NCI-H187 (cell line): ENCODE results near the gene CDKAL1.

ENCODE experiments used
- DNase-seq, 2 experiments: peaks; one replicate each; lab custom pipeline; 2025; lab: John Stamatoyannopoulos, UW

The CDKAL1 gene

DNA sequence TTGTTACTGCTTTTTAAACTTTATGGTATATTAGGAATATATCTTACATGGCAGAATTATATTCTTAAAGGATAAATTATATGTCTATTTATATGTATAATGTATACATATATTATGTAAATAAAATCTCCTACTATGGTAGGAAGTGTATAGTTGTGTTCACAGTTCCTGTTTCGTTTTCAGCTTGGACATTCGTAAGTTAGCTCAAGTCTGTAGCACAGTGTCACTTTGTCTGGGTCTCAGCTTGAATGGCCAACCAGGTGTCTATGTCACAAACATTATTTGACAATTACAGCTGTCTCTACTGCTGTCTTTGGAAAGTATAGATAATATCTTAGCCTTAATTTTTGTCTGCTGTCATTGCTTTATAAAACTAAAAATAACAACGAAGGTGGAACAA lies 303.9 kb downstream of the CDKAL1 start:
- DNase-seq: no peak

DNA sequence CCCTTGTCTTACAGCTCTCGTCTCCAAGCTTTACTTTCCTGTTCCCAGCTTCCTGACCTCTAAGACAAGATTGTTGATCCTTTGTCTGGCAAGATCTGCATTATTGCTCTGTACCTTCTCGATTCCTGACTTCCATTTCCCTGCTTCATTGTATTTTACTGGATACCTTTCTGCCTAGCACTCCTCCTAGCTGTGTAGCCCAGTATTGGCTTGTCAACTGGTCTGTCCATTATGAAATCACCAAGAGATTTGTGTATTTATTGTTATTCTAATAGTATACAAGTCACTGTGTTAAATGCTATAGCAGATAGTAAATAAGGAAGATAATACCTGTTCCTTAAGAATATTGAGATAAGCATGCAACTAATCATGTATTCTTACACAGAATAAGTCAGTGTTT lies 305.4 kb downstream of the CDKAL1 start:
- DNase-seq: no peak

GRCh38 chr6:20840675-20841074 lies 306.4 kb downstream of the CDKAL1 start:
- DNase-seq: no peak

DNA sequence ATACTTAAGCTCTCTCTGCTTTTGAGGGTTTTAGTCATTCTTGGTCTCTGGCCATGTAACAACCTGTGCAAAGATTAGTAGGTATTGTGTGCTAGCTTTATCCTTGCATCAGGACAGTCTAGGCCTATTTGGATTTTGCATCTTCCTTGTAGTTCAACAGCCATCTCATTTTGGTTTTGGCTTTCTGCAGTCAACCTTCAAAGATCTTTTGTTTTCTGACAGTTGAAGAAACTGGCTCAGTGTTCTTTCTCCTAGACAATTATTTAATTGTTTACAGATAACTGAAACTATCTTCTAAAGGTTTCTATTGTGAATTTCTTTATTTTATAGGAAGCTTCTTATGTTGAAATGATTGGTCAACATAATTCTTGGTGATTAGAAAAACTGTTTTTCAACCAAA lies 307.5 kb downstream of the CDKAL1 start:
- DNase-seq: no peak

DNA sequence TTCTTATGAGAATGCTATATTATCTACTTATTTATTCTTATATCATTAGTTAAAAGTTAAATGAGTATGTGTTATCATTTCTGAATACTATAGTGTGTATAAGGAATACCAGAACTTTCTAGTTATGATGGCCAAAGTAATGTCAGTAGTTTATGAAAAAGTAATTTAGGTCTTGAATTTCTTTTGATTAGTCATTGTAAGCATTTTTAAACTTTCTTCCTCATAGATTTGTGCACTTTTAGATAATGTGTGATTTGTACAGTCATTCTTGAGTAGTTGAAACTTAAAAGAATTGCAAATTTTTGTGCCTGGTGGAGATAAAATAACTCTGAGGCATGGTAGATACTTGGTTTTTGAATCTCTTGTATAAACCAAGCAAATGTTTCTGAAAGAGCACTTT lies 311.3 kb downstream of the CDKAL1 start:
- DNase-seq: no peak

- no peak for DNase-seq
Measured at GRCh38 chr6:20846602-20847028, 312.4 kb downstream of the CDKAL1 start.

GRCh38 chr6:20847904-20848303 lies 313.6 kb downstream of the CDKAL1 start:
- no peak for DNase-seq

DNA sequence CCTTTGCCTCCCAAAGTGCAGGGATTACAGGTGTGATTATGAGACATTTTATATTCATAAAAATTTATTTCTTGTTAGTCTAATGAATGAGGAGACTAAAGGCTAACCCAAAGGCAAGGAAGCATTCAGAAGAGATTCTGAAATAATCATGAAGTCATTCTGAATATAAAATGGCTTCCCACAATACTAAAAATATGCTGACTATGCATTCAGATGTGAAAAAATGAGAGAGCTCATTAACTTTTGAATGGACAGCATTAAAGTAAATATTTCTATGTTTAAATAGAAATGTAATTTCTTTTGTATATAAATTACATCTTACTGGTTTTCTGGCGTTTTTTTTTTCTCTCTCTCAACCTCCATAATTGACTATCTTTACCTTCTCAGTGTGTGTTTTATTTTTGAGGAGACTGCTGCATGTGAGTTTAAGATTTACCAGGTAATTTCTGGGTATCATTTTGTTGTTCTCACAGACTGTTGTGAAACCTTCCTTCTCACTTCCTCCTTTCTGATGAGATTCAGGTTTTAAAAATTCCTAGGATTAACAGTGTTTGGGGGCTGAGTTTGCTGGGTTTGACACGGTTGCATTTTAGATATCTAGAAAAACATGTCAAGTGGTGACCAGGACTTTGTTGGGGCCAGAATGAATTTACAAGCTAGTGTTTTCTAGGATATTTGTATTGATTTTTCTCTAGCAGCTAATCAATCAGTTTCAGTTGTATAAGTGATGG lies 316.6 kb downstream of the CDKAL1 start:
- no peak for DNase-seq

GRCh38 chr6:20851795-20852194 lies 317.5 kb downstream of the CDKAL1 start:
- no peak for DNase-seq

GRCh38 chr6:20853828-20854227 lies 319.6 kb downstream of the CDKAL1 start:
- no peak for DNase-seq

GRCh38 chr6:20856681-20857288 lies 322.5 kb downstream of the CDKAL1 start:
- DNase-seq: no peak

DNA sequence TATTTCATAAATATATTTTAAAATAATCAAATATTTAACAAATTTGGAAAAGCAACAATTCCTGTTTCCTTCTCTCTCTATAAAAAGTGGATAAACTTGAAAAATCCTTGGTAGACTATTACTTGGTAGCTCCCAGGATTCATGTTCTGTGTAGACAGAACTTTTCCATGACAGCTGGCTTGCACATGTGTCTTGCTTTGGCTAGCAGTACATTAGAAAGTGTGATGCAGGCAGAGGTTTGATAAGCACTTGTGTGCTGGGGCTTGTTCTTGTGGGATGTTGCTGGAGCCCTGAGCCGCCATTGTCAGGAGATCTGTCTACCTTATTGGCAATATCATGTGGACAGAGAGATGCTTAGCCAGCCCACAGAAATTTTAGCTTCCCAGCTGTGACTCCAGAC lies 327.2 kb downstream of the CDKAL1 start:
- DNase-seq: no peak

- no peak for DNase-seq
Measured at GRCh38 chr6:20866036-20866435, 331.8 kb downstream of the CDKAL1 start.

DNA sequence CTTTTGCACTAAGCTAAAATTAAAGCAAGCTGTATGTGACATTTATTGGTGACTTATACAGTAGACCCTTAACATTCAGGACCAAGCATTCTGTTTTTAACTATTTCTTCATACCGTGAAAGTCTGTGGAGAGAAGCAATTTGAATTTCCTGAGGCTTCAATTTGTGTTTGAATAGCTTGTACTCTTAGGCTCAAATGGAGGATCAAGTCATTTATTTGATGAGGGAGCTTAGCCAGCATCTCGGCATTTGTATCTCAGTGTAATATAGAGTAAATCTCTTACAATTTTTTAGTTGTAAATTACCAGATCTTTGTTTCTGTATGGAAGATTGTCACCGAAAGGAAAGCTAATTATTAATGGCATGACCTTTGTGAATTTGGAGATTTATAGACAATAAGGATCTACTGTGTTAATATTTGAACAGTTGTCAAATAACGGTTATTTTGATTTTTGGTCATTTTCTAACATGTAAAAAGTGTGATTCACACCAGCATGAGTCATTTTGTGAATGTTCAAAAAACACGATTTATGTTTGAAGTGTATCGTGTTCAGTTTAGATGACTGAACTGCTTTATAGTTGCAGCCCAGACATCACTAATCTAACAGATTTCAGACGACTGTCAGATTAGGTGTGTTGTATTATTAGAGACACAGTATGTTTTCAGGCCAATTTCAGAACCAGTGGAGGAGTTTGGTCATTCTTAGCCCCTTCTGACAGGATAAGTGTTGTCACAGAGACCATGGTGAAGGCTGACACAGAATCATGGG lies 332.9 kb downstream of the CDKAL1 start:
- no peak for DNase-seq

DNA sequence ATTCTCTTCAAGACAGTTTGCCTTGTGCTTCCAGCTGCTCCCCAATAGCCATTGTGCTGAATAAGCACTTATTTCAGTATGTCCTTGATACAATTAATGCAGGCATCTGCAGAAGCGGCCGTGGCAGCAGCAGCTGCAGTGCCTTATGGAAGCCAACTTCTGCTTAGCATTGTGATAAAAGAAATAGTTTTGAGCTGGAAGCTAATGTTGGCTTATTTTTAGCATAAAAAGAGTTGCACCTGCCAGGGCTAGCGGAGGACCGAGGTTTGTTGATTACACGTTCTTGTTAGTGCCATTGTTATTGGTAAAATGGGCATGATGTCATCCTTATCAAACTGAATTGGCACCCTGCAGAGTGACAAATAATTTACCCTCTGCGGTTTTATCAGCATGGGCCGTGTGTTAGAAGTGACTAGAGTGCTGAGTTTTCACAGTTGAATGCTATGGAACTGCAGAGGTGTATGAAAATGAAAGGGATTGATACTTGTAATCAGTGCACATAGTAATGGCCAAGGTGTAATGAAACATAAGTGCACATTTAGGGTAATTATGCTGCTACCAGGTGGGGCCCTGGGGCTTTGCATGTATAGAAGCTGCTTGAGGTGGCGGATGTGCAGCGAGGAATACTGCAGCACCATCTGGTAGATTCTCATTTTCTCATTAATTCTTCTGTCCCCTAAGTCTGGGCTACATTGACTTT lies 334.3 kb downstream of the CDKAL1 start:
- DNase-seq: peak; percentile 95 to 96

GRCh38 chr6:20870021-20870420 lies 335.8 kb downstream of the CDKAL1 start:
- no peak for DNase-seq

DNA sequence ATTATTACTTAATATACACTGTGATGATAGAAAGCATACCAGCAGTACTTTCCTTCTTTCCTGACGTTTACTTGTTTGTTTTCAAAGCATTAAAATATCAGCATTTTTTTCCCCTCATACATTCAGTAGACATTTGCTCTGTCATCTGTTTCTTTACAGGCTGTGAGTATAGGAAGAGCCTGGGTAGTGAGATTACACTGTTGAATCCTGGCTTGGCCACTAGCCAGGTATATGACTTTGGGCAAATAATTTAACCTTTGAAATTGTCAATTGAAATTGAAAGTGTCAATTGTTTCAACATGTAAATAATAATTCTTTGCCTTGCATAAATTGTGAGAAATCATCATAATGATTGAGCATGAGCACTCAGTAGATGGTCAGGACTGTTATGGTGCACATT lies 336.2 kb downstream of the CDKAL1 start:
- no peak for DNase-seq

DNA sequence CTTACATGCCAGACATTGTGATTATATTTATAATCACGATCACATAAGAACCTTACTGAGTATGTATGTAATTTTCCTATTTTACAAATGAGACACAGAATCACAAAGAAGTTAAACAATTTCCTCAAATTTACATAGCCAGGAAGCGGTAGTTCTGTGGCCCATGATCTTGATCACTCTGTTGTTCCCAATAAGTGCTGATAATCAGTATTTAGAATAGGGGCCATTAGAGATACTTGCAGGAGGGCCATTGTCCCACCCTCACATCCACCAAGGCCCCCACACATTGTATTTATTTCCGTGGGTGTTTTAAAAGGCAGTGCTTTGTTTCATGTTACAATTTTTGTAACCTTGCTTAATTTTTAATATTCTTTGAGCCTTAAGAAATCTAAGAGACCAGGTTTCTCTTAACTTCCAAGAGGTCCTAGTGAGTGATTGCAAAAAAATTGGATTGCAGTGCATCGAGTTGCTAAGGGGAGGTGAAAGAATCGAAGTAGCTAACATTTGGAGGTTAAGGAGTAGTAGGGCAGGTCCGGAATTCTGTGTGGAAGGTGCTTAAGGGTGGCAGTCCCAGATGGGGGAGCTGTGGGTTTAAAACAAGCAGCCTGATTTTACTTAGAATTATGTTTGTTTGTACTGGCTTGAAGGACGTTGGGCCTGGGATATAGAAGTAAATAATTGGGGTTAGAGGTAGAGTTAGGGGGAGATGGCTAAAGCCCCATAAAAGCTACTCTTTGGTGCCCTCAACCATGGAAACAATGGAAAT lies 339.4 kb downstream of the CDKAL1 start:
- no peak for DNase-seq

- DNase-seq: peak in 1 of 2 experiments; percentile 32
Measured at GRCh38 chr6:20875369-20875963, 341.2 kb downstream of the CDKAL1 start.

GRCh38 chr6:20876036-20876435 lies 341.8 kb downstream of the CDKAL1 start:
- no peak for DNase-seq

DNA sequence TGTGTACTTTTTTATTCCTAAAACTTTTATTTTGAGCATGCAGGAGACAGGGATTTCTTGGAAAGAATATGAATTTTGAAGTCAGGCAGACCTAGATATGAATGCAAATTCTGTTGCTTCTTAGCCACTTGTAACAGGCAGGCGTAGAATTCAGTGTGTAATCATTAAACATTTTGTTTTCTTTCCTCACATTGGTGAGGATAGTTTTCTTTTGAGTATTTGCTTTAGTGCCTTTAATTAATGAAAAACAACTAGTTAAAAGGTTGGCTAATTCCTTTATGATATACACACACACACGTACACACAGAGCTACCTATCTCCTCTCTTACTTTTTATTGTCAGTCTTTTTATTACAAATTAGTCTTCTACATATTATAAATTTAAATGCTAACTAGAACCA lies 342.3 kb downstream of the CDKAL1 start:
- no peak for DNase-seq
